SHP77 treated with DMSO at 0.1 percent for 48 hours (cell line): Measurements from ENCODE around the gene ZNF491.
"Not testable (repeated sequence)": the region's sequence is repeated elsewhere in the genome, so short reads cannot be mapped to it uniquely, and the experiment has no call there.

Experiments
- DNase-seq: peaks from one replicate; lab custom pipeline; 2025; lab: John Stamatoyannopoulos, UW

ZNF491 gene

DNA sequence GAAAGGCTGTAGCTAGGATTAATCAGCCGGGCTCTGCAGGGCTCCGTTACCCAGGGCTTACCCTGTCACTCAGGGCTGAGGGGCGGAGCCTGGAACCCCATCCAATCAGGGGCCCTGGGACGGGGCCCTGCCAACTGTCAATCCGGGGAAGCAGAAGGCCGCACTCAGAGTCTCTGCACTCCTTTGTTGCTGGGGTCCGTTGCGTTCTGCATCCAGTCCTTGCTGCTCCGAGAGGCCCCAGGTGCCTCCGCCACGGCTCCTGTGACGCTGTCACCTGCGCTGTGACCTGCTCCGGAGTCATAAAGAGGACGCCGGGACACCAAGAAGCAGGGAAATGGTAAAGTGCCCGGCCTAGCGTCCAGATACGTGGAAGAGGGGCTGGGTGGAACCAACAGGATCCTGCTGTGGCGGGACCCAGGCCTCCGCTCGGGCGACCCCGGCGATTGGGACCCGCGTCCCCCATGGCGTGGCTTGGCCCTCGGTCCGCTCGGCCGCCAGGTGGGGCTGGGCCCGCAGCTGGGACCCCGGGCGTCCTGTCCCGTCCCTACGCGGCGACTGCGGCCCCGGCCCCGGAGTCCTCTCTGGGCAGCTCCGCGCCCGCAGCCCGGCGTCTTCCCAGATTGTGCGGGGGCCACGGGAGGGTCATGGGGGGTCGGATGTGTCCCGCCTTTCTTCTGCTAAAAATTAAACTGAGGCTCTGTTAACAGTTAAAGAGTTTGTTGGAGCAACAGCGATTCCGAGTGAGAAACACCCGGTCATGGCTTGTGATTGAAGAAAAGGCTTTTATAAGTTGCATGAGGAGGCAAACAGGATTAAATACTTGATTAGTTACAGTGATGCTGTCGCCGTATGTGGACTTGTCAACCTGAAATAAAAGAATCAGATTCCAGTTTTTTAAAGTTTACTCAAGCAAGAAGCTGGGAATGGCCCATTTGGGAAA is at the start of gene ZNF491:
Gene ZNF491, plus strand, starts transcription at position 133 of the 940 bp plus-strand sequence. CDS start 7,431 bp downstream, outside the sequence.
- DNase-seq = peak; percentile 88

DNA sequence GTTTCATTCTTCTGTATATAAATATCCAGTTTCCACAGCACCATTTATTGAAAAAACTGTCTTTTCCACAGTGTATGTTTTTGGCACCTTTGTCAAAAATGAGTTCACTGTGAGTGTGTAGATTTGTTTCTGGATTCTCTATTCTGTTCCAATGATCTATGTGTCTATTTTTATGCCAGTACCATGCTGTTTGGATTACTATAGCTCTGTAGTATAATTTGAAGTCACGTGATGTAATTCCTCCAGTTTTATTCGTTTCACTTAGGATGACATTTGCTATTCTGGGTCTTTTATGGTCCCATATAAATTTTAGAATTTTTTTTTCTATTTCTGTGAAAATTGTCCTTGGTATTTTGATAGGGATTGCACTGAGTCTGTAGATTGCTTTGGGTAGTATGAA is 48.6 kb upstream of the ZNF491 start:
- no peak for DNase-seq

DNA sequence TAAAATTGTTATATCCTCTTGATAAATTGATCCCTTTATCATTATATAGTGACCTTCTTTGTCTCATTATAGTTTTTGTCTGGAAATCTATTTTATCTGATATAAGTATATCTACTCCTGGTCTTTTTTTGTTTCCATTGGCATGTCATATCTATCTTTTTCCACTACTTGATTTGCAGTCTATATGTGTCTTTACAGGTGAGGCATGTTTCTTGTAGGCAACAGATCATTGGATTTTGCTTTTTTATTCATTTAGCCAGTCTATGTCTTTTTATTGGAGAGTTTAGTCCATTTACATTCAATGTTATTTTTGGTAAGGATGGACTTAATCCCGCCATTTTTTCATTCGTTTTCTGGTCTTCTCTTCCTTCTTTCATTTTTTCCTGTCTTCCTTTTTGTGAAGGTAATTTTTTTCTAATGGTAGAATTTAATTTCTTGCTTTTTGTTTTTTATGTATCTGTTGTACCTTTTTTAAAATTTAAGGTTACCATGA is 46.0 kb upstream of the ZNF491 start:
- no peak for DNase-seq

DNA sequence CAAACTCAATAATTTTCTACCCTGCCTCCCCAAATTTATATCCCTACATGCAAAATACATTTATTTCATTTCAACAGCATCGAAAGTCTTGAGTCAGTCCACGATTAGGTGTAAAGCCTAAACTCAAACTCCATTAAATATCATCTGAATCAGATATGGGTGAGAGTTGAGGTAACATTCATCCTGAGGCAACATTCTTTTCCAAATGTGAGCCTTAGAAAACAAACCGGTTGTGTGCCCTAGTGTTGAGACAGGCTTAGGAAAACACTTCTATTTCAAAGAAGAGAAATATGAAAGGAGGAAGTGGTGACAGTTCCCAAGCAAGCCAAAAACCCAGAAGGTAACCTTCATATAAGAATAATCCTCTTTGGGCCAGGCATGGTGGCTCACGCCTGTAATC is 43.7 kb upstream of the ZNF491 start:
- DNase-seq = no peak

DNA sequence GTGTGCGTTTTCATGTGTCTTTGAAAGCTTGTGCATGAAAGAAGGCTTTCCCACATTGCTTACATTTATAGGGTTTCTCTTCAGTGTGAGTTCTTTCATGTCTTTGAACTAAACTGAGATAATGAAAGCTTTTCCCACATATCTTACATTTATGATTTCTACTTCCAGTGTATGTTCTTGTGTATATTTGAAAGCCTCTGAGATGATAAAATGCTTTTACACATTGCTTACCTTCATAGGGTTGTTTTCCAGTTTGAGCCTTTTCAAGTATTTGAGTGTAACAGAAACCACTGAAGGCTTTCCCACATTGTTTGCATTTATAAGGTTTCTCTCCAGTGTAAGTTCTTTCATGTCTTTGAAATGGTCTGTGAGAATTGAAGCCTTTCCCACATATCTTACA is 41.4 kb upstream of the ZNF491 start:
- no peak for DNase-seq

DNA sequence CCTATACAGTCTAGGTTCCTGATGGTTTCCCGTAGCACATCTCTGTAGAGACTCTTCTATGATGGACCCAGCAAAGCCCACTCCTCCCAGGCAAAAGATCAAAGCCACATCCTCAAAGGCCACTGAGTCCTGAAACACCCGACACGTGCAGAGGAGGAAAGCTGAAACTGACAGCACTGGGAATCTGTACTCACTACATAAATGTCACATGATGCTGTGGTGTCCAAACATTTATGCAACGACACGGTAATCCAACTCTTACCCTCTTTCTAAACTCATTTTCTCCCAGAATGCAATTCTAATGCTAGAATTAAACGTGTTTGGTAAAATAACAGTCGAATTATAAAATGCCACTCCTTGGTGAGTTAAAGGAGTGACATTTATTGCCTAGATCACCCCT is 38.5 kb upstream of the ZNF491 start:
- DNase-seq = no peak

DNA sequence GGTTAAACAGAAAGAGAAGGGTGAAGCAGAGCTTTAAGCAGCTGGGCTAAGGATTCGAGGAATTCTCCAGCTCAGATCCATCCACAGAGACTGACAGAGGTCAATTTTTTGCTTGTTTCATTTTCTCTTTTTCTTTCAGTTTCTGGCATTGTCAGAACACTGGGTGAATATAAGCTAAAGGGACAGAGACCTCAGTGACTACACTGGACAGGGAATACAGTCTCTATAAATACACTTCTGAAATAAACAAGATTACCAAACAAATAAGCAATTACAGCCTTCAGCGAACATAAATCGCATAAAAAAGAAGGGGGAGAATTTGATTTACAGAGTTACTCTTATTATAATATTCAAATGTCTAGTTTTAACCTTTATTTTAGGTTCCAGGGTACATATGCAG is 35.2 kb upstream of the ZNF491 start:
- no peak for DNase-seq

DNA sequence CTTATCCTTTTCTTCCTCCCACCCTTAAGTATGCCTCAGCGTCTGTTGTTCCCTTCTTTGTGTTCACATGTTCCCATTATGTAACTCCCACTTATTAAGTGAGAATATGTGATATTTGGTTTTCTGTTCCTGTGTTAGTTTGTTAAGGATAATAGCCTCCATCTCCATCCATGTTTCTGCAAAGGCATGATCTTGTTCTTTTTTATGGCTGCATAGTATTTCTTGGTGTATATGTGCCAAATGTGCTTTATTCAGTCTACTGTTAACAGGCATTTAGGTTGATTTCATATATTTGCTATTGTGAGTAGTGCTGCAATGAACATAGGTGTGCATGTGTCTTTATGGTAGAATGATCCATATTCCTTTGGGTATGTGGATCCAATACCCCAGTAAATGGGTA is 34.7 kb upstream of the ZNF491 start:
- no peak for DNase-seq

DNA sequence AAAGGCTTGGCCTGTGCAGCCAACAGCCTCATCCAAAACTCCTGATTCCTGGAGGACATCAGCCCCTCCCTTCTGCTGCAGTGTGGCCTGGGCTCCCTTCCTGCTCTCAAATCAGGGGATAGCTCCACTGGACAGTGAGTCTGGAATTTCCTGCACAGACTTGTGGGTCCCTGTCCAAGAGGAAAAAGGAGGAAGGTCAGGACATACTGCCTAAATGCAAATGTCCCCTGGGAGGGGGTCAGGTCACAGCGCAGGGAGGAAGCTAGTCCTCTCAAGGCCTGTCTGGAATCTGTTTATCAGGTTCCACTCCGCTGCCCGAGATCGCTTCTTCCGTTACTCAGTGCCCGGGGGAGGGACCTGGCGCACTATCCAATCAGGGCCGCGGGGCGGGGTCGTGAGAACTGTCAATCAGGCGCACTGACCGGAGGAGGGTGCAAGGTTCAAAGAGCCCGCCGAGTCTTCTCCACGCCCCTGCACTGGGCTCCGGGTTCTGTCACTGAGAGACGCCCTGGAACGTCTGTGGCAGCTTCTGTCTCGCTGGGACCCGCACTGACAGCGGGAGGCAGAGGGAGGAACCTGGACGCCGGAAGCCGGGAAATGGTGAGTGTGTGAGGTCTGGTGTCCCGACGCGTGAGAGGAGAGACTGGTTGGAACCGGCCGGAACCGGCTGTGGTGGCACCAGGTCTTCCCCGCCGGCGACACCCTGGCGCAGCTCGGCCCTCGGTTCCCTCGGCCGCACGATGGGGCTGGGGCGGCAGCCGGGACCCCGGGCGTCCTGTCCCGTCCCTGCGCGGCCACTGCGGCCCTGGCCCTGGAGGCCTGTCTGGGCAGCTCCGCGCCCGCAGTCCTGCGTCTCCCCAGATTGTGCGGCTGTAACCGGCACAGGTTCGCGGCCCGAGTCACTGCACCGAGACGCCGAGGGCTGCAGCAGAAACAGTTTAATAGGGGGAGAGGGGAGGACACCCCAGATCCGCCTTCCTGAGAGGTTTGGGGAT is 31.4 kb upstream of the ZNF491 start, which contains the start of gene ZNF441:
Gene ZNF441, plus strand, starts transcription at position 404 of the 995 bp plus-strand sequence. Its CDS starts 194 bp downstream, at position 598.
- DNase-seq = peak; percentile 89

DNA sequence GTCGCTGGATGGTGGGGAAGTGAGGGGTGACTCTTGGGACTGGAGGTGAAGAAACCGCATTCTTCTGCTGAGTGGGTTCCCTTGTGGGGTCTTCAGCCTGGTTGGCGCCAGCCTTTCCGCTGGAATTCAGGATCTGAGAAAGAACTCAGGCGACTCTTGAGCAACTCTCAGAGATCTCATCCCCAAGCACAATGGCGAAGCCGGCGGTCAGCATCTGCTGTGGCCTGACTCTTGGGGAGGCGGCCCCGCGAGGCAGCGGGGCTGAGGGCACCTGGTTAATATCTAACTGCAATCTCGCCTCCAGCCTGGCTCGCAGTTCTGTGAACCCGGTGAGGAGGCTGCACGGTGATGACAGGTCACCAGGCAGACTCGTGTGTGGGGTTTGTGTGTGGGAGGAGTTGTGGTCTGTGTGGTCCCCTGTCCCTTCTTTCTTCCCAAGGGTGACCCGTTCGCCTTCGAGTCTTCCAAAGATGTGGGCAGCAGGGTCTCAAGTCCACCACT is 30.6 kb upstream of the ZNF491 start:
- no peak for DNase-seq

DNA sequence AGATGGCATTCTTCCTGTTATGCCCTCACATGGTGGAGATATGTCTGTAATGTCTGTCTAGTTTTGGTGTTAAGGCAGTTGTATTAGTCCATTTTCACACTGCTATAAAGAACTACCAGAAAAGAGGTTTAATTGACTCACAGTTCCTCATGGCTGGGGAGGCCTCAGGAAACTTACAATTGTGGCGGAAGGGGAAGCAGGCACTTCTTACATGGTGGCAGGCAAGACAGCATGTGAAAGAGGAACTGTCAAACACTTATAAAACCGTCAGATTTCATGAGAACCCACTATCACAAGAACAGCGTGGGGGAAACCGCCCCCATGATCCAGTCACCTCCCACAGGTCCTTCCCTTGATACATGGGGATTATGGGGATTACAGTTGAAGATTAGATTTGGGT is 28.3 kb upstream of the ZNF491 start:
- no peak for DNase-seq

DNA sequence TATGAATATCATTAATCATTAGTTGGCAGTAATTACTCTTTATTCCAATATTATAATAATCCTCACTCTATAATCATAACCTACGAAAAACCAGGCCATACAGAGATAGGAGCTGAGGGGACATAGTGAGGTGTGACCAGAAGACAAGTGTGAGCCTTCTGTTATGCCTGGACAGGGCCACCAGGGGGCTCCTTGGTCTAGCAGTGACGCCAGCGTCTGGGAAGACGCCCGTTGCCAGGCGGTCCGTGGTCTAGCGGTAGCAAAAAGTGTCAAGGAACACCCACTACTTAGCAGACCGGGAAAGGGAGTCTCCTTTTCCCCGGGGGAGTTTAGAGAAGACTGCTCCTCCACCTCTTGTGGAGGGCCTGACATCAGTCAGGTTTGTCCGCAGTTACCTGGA is 26.8 kb upstream of the ZNF491 start:
- DNase-seq = not testable (repeated sequence)

DNA sequence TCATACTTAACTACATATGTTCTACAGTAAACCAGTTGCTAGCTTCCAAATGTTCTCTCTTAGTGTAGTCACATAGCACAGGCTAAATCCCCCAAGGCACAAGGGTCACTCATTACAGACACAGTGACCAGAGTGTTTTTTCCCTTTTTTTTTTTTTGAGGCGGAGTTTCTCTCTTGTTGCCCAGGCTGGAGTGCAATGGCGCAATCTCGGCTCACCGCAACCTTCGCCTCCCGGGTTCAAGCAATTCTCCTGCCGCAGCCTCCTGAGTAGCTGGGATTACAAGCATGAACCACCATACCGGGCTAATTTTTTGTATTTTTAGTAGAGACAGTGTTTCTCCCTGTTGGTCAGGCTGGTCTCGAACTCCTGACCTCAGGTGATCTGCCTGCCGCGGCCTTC is 21.7 kb upstream of the ZNF491 start:
- DNase-seq = not testable (repeated sequence)

DNA sequence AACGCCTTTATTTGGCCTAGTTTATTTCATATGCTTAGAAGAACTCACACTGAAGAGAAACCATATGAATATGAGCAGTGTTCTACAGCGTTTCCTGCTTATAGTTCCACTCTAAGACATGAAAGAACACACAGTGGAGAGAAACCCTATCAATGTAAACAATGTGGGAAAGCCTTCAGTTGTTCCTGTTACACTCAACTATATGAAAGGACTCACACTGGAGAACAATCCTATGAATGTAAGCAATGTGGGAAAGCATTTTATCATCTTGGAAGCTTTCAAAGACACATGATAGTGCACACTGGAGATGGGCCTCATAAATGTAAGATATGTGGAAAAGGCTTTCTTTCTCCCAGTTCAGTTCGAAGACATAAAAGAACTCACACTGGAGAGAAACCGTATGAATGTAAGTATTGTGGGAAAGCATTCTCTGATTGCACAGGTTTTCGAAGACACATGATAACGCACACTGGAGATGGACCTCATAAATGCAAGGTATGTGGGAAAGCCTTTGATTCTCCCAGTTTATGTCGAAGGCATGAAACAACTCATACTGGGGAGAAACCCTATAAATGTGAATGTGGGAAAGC is 17.8 kb upstream of the ZNF491 start:
- DNase-seq = no peak

DNA sequence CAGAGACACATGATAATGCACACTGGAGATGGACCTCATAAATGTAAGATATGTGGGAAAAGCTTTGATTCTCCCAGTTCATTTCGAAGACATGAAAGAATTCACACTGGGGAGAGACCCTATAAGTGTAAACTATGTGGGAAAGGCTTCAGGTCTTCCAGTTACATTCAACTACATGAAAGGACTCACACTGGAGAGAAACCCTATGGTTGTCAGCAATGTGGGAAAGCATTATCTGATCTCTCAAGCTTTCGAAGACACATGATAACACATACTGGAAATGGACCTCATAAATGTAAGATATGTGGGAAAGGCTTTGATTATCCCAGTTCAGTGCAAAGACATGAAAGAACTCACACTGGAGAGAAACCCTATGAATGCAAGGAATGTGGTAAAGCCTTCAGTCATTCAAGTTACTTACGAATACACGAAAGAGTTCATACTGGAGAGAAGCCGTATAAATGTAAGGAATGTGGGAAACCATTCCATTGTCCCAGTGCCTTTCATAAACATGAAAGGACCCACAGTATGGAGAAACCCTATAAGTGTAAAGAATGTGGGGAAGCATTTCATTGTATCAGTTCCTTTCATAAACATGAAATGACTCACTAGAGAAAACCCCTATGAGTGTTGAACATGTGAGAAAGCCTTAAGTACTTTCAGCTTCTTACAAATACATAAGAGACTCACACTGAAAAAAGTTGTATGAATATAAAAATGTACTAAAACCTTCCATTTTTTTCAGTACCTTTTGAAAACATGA is 16.8 kb upstream of the ZNF491 start:
- no peak for DNase-seq

DNA sequence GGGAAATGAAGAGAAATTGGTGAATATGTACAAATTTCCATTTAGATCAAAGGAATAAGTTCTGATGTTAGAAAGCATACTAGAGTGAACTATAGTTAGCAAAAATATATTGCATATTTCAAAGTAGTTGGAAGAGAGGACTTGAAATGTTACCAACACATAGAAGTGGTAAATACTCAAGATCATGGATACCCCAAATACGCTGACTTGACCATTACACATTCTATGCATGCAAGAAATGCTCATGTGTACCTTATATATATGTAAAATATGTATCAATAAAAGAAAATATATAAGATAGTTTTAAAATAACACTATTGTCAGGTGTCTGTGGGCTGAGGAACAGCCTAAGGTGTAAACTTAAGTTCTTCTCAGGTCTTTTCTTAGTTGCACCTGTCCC is 14.6 kb upstream of the ZNF491 start:
- DNase-seq = no peak

DNA sequence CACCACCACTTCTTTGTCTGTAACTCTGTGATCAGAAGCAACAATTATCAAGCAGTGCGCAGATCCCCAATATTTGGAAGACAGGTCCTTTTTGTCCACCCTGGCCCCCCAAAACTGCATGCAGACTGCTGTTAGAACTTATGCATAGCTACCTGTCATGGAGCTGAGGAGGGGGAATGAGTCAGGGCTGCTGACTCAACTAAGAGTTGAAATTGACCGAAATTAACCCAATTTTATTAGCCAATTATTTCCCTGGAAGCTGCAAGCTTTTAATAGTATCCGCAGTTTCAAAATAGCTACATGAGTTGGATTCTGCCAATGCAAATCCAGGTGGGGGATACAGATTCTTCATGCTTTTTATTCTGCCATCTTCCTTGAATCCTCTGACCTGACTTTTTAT is 14.0 kb upstream of the ZNF491 start:
- no peak for DNase-seq

DNA sequence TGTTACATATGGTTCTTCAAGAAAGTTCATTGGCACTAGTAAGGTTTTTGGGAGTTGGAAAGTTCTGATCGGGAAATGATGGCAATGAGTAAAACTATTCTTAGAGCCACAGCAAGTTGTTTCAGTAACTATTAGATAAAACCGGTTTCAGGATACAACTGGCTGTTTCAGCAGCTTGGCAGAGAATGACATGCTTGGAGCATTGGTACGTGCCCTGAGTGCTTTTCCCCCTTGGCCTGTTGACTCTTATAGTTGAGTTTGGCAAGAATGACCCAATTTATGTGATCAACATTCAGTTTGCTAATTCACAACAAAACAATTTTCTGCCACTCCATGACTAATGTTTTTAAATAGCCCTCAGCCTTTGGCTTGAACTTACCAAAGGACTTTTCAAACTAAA is 10.8 kb upstream of the ZNF491 start:
- DNase-seq = no peak

DNA sequence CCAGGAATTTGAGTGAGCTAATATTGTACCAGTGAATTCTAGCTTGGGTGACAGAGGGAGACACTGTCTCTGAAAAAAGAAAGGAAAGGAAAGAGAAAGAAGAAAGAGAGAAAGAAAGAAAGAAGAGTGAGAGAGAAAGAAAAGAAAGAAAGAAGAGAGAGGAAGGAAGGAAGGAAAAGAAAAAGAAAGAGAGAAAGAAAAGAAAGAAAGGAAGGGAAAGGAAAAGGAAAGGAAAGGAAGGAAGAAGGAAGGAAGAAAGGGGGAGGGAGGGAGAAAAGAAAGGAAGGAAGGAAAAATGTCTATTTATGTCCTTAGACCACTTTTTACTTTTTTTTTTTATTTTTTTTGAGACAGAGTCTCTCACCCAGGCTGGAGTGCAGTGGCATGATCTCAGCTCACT is 5.4 kb upstream of the ZNF491 start:
- DNase-seq = no peak

DNA sequence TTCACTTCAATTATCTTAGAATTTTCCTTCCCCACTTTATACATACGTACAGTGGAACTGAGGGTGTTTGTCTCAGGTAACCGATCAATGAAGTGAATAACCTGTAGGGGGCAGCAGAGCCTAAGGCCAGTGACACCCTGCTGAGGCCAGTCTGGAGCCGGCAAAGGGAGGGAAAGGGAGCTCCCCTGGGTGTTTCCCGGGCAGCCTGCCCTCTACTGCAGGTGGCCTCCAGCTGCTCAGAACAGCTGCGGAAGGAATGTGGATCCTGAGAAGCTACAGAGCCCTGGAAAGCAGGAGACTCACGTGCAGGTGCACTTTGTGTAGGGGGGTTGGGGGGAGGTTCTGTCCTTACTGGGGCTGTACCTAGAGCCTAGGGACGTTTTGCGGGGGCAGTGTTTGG is 832 bp upstream of the ZNF491 start:
- peak; percentile 95 for DNase-seq
